GM23338 (cell line): Measurements from ENCODE around the gene BLTP2. TPM values are rescaled to one million over a fixed set of nuclear protein-coding genes. Genes with fewer than 3 reads are reported as not detected.

ENCODE experiments used
- ATAC-seq: fragments of 200-7000 bp; cut with Tn5 transposase; 3 replicates; pipeline ENCODE4 v1.9.1; 2020
- DNase-seq: peaks from one replicate; pipeline ENCODE4 v3.0.0-alpha.2; 2015; ENCODE audit warnings: low spot score
- H2AFZ ChIP-seq: fragments of 200-600 bp; sonication (generic); 2 replicates; pipeline ENCODE4 v1.8.0; 2016; ENCODE audit warnings: antibody characterized with exemption, mild to moderate bottlenecking, moderate library complexity
- H3F3A ChIP-seq: fragments of 200-600 bp; sonication (generic); replicated peaks from 2 replicates; pipeline ENCODE4 v1.8.0; 2017; ENCODE audit warnings: antibody characterized with exemption, mixed run types, low read depth
- H3K27ac ChIP-seq: fragments of 200-600 bp; sonication (generic); 2 replicates; pipeline ENCODE4 v1.6.1; 2016; ENCODE audit warnings: low read depth
- H3K27me3 ChIP-seq: fragments of 200-600 bp; sonication (generic); 2 replicates; pipeline ENCODE4 v1.8.0; 2016; ENCODE audit warnings: mild to moderate bottlenecking, mixed run types, moderate library complexity; ENCODE audit not compliant: insufficient read depth
- H3K36me3 ChIP-seq: fragments of 200-600 bp; sonication (generic); 2 replicates; pipeline ENCODE4 v1.8.0; 2016; ENCODE audit warnings: mild to moderate bottlenecking; ENCODE audit not compliant: insufficient read depth
- H3K4me1 ChIP-seq: fragments of 200-600 bp; sonication (generic); 2 replicates; pipeline ENCODE4 v1.8.0; 2016; ENCODE audit warnings: mild to moderate bottlenecking, moderate library complexity; ENCODE audit not compliant: insufficient read depth
- H3K4me2 ChIP-seq: fragments of 200-600 bp; sonication (generic); 2 replicates; pipeline ENCODE4 v1.7.1; 2017; ENCODE audit warnings: mixed run types
- H3K4me3 ChIP-seq: fragments of 200-600 bp; sonication (generic); 2 replicates; pipeline ENCODE4 v1.6.1; 2016; ENCODE audit warnings: mixed run types
- H3K79me2 ChIP-seq: fragments of 200-600 bp; sonication (generic); replicated peaks from 2 replicates; pipeline ENCODE4 v1.8.0; 2017; ENCODE audit warnings: mild to moderate bottlenecking; ENCODE audit not compliant: insufficient read depth
- H3K9me2 ChIP-seq: fragments of 200-600 bp; sonication (generic); 2 replicates; pipeline ENCODE4 v1.8.0; 2017; ENCODE audit not compliant: insufficient read depth
- H4K20me1 ChIP-seq: fragments of 200-600 bp; sonication (generic); replicated peaks from 2 replicates; pipeline ENCODE4 v1.8.0; 2017; ENCODE audit warnings: mild to moderate bottlenecking; ENCODE audit not compliant: insufficient read depth
- H3K27ac Mint-ChIP-seq: 2 replicates; pipeline ENCODE4 v1.8.0; 2020; ENCODE audit warnings: inconsistent platforms, mild to moderate bottlenecking, moderate library complexity, mixed read lengths
- H3K27me3 Mint-ChIP-seq: 3 replicates; pipeline ENCODE4 v1.8.0; 2022; ENCODE audit warnings: low read depth, mild to moderate bottlenecking, moderate library complexity, mixed read lengths, inconsistent platforms; ENCODE audit not compliant: insufficient read depth, poor library complexity
- H3K36me3 Mint-ChIP-seq: 3 replicates; pipeline ENCODE4 v1.8.0; 2021; ENCODE audit warnings: low read depth, mild to moderate bottlenecking, inconsistent platforms, moderate library complexity, mixed read lengths
- H3K4me1 Mint-ChIP-seq: 3 replicates; pipeline ENCODE4 v1.8.0; 2020; ENCODE audit warnings: mild to moderate bottlenecking, inconsistent platforms, mixed read lengths
- H3K4me3 Mint-ChIP-seq: 3 replicates; pipeline ENCODE4 v1.8.0; 2021; ENCODE audit warnings: moderate library complexity, mild to moderate bottlenecking, inconsistent platforms, mixed read lengths
- H3K9me3 Mint-ChIP-seq: 3 replicates; pipeline ENCODE4 v1.8.0; 2020; ENCODE audit warnings: moderate library complexity, mild to moderate bottlenecking, inconsistent platforms, mixed read lengths
- CREB1 ChIP-seq: fragments of 250-450 bp; sonication (Bioruptor Pico); IDR thresholded peaks from 2 replicates; pipeline ENCODE4 v1.5.0; 2020; ENCODE audit warnings: low read depth, mild to moderate bottlenecking, moderate library complexity
- EZH2 ChIP-seq: fragments of 200-600 bp; sonication (generic); IDR thresholded peaks from one replicate; pipeline ENCODE4 v1.8.0; 2017; ENCODE audit warnings: antibody characterized with exemption, mild to moderate bottlenecking, low read depth; ENCODE audit not compliant: unreplicated experiment
- POLR2AphosphoS5 ChIP-seq: IDR thresholded peaks from 2 replicates; pipeline ENCODE4 v1.6.1; 2016; ENCODE audit warnings: antibody characterized with exemption, low read depth
- STAT1 ChIP-seq: IDR thresholded peaks from one replicate; pipeline ENCODE4 v1.6.1; 2016; ENCODE audit warnings: antibody characterized with exemption; ENCODE audit not compliant: unreplicated experiment
- ZNF114 ChIP-seq: fragments of 250-450 bp; sonication (Bioruptor Pico); IDR thresholded peaks from 2 replicates; pipeline ENCODE4 v1.5.0; 2020; ENCODE audit warnings: mild to moderate bottlenecking, moderate library complexity
- polyA plus RNA-seq: library from polyadenylated mRNA; unstranded; fragments of >200 nt; fragmentation: Nextera tagmentation; extraction: Ambion mirVana; gene quantifications from 2 replicates; pipeline ENCODE4 v1.2.1, GENCODE V29; 2016
- total RNA-seq: library from RNA; depleted of rRNA; stranded (reverse); fragments of >200 nt; shearing (Covaris generic); gene quantifications from 2 replicates; pipeline ENCODE4 v1.2.3, GENCODE V29; 2014
- TF ChIP-seq, protein P1 (sequence below): fragments of 250-450 bp; sonication (Bioruptor Pico); IDR thresholded peaks from 2 replicates; pipeline ENCODE4 v1.5.0; 2020; ENCODE audit warnings: mild to moderate bottlenecking, moderate library complexity
- TF ChIP-seq, protein P2 (sequence below), 2 experiments: fragments of 200-600 bp in 1 of 2; sonication (generic) in 1 of 2; conservative IDR thresholded peaks; 2 replicates each; pipeline versions ENCODE4 v1.5.1 to v1.6.1; 2016 to 2017; ENCODE audit warnings: antibody characterized with exemption in 2 of 2, low read depth in 2 of 2, mild to moderate bottlenecking in 2 of 2, moderate library complexity in 1 of 2

BLTP2 gene
- total and polyA plus RNA-seq, 2 experiments from 2014 or later = 58.6 to 166 TPM

DNA sequence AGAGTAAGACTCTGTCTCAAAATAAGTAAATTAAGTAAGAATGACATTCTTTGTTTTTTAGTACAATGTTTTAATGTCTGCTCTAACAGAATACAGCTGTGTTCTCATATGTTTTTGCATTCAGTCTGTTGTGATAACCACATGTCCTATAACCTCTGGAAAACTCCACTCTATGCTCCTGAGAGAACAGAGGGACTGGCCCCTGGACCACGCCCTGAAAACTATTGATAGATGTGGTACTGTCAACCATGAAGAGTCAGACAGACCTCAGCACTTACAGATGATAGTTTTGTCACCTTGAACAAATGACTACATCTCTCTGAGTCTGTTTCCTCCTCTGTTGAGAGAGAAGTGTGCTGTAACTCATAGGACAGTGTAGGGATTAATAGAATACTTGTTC is 25.0 kb upstream of the BLTP2 start (continued):
- TF ChIP-seq, protein P1, sequence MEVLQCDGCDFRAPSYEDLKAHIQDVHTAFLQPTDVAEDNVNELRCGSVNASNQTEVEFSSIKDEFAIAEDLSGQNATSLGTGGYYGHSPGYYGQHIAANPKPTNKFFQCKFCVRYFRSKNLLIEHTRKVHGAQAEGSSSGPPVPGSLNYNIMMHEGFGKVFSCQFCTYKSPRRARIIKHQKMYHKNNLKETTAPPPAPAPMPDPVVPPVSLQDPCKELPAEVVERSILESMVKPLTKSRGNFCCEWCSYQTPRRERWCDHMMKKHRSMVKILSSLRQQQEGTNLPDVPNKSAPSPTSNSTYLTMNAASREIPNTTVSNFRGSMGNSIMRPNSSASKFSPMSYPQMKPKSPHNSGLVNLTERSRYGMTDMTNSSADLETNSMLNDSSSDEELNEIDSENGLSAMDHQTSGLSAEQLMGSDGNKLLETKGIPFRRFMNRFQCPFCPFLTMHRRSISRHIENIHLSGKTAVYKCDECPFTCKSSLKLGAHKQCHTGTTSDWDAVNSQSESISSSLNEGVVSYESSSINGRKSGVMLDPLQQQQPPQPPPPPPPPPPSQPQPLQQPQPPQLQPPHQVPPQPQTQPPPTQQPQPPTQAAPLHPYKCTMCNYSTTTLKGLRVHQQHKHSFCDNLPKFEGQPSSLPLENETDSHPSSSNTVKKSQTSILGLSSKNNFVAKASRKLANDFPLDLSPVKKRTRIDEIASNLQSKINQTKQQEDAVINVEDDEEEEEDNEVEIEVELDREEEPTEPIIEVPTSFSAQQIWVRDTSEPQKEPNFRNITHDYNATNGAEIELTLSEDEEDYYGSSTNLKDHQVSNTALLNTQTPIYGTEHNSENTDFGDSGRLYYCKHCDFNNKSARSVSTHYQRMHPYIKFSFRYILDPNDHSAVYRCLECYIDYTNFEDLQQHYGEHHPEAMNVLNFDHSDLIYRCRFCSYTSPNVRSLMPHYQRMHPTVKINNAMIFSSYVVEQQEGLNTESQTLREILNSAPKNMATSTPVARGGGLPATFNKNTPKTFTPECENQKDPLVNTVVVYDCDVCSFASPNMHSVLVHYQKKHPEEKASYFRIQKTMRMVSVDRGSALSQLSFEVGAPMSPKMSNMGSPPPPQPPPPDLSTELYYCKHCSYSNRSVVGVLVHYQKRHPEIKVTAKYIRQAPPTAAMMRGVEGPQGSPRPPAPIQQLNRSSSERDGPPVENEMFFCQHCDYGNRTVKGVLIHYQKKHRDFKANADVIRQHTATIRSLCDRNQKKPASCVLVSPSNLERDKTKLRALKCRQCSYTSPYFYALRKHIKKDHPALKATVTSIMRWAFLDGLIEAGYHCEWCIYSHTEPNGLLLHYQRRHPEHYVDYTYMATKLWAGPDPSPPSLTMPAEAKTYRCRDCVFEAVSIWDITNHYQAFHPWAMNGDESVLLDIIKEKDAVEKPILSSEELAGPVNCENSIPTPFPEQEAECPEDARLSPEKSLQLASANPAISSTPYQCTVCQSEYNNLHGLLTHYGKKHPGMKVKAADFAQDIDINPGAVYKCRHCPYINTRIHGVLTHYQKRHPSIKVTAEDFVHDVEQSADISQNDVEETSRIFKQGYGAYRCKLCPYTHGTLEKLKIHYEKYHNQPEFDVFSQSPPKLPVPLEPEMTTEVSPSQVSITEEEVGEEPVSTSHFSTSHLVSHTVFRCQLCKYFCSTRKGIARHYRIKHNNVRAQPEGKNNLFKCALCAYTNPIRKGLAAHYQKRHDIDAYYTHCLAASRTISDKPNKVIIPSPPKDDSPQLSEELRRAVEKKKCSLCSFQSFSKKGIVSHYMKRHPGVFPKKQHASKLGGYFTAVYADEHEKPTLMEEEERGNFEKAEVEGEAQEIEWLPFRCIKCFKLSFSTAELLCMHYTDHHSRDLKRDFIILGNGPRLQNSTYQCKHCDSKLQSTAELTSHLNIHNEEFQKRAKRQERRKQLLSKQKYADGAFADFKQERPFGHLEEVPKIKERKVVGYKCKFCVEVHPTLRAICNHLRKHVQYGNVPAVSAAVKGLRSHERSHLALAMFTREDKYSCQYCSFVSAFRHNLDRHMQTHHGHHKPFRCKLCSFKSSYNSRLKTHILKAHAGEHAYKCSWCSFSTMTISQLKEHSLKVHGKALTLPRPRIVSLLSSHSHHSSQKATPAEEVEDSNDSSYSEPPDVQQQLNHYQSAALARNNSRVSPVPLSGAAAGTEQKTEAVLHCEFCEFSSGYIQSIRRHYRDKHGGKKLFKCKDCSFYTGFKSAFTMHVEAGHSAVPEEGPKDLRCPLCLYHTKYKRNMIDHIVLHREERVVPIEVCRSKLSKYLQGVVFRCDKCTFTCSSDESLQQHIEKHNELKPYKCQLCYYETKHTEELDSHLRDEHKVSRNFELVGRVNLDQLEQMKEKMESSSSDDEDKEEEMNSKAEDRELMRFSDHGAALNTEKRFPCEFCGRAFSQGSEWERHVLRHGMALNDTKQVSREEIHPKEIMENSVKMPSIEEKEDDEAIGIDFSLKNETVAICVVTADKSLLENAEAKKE (CRISPR knock-in tag) = no peak
- no peak for TF ChIP-seq POLR2AphosphoS5

DNA sequence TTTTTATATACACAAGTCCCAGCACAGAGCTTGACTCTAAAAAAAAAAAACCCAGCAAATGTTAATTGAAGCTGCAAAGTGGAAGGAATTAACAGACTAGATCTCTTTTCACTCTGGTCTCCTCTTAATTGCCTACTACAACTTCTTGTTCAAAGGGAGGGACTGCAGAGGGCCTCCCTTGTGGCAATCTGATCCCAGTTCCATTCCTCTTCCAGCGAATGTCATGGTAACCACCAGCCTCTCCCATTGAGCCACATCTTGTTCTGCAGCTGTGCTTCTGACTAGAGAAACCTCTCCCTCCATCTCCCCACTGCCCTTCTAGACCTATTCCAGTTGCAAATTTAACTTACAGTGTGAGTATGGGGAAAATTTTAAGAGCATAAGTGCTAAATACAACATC is 22.9 kb upstream of the BLTP2 start:
- Mint-ChIP-seq H3K4me3 (no peak overlapping the region), H3K36me3 (peaks cover 49% of the 10 kb centered on the region), H3K9me3 (no peaks in the 10 kb centered on the region), H3K4me1 (peaks cover 10% of the 10 kb centered on the region), H3K27ac (no peak overlapping the region), H3K27me3 (no peaks in the 10 kb centered on the region)
- Histone ChIP-seq H3K4me2 (no peak overlapping the region), H3K4me3 (no peak overlapping the region), H3K79me2 (peaks cover 75% of the 10 kb centered on the region), H2AFZ (no peak overlapping the region), H3K36me3 (peaks cover 16% of the 10 kb centered on the region), H3F3A (peaks cover 9% of the 10 kb centered on the region), H3K27me3 (no peaks in the 10 kb centered on the region), H3K27ac (no peak overlapping the region), H3K9me2 (no peaks in the 10 kb centered on the region), H3K4me1 (peaks cover 3% of the 10 kb centered on the region), H4K20me1 (peaks cover 36% of the 10 kb centered on the region)
- DNase-seq = peak; percentile 6
- no peak for ATAC-seq
- no peak for TF ChIP-seq STAT1
- TF ChIP-seq, protein P1 (CRISPR knock-in tag) = no peak
- TF ChIP-seq, protein P2, sequence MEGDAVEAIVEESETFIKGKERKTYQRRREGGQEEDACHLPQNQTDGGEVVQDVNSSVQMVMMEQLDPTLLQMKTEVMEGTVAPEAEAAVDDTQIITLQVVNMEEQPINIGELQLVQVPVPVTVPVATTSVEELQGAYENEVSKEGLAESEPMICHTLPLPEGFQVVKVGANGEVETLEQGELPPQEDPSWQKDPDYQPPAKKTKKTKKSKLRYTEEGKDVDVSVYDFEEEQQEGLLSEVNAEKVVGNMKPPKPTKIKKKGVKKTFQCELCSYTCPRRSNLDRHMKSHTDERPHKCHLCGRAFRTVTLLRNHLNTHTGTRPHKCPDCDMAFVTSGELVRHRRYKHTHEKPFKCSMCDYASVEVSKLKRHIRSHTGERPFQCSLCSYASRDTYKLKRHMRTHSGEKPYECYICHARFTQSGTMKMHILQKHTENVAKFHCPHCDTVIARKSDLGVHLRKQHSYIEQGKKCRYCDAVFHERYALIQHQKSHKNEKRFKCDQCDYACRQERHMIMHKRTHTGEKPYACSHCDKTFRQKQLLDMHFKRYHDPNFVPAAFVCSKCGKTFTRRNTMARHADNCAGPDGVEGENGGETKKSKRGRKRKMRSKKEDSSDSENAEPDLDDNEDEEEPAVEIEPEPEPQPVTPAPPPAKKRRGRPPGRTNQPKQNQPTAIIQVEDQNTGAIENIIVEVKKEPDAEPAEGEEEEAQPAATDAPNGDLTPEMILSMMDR (conservative IDR thresholded peaks at IDR 0.05; ENCODE audit: low read depth in 2 of 2) = no peak
- no peak for TF ChIP-seq CREB1 (CRISPR knock-in tag)
- no peak for TF ChIP-seq EZH2
- TF ChIP-seq ZNF114 (CRISPR knock-in tag) = no peak
